GM19372 (cell line): Measurements from ENCODE around the gene PCBP2.
"Not testable (repeated sequence)": the region's sequence is repeated elsewhere in the genome, so short reads cannot be mapped to it uniquely, and the experiment has no call there.

ENCODE experiments used
- ATAC-seq: cut with Tn5 transposase; IDR thresholded peaks from one replicate; pipeline ENCODE4 v1.9.1; 2021; ENCODE audit warnings: mild to moderate bottlenecking, low read depth, moderate library complexity; ENCODE audit not compliant: unreplicated experiment

PCBP2 gene

GRCh38 chr12:53467880-53468279 is 16.0 kb downstream of the PCBP2 start:
- ATAC-seq: no peak

- ATAC-seq: no peak
Measured at GRCh38 chr12:53468282-53468681, 16.4 kb downstream of the PCBP2 start.

GRCh38 chr12:53472056-53472582 is 20.2 kb downstream of the PCBP2 start:
- ATAC-seq: no peak

- no peak for ATAC-seq
Measured at GRCh38 chr12:53474077-53474476, 22.2 kb downstream of the PCBP2 start.

GRCh38 chr12:53474819-53475218 is 22.9 kb downstream of the PCBP2 start:
- ATAC-seq: no peak

GRCh38 chr12:53476769-53477209 is 24.9 kb downstream of the PCBP2 start:
- ATAC-seq: no peak

- ATAC-seq: no peak
Measured at GRCh38 chr12:53478865-53479264, 27.0 kb downstream of the PCBP2 start.

GRCh38 chr12:53479331-53479730 is 27.4 kb downstream of the PCBP2 start:
- ATAC-seq: no peak

- no peak for ATAC-seq
Measured at GRCh38 chr12:53480491-53481442, 28.9 kb downstream of the PCBP2 start.

- not testable (repeated sequence) for ATAC-seq
Measured at GRCh38 chr12:53481458-53481857, 29.6 kb downstream of the PCBP2 start.

- ATAC-seq: no peak
Measured at GRCh38 chr12:53481939-53482586, 30.2 kb downstream of the PCBP2 start.

GRCh38 chr12:53482626-53483168 is 30.8 kb downstream of the PCBP2 start:
- ATAC-seq: no peak

- ATAC-seq: no peak
Measured at GRCh38 chr12:53483225-53483978, 31.5 kb downstream of the PCBP2 start.

- no peak for ATAC-seq
Measured at GRCh38 chr12:53483979-53484377, 32.1 kb downstream of the PCBP2 start.

GRCh38 chr12:53484686-53485575 is 33.0 kb downstream of the PCBP2 start:
- ATAC-seq: no peak

GRCh38 chr12:53485955-53486735 is 34.2 kb downstream of the PCBP2 start:
- ATAC-seq: no peak

- no peak for ATAC-seq
Measured at GRCh38 chr12:53486736-53487487, 35.0 kb downstream of the PCBP2 start.
